CD4-positive, alpha-beta T cell treated with Interleukin-2 at 100 ng/mL for 4 hours (primary cell): ENCODE results near the gene CA6.
"Not testable (repeated sequence)": the region's sequence is repeated elsewhere in the genome, so short reads cannot be mapped to it uniquely, and the experiment has no call there.

ENCODE experiments used
- DNase-seq: peaks from one replicate; pipeline ENCODE4 v3.0.0-alpha.2; 2020; ENCODE audit warnings: low spot score

Gene CA6

DNA sequence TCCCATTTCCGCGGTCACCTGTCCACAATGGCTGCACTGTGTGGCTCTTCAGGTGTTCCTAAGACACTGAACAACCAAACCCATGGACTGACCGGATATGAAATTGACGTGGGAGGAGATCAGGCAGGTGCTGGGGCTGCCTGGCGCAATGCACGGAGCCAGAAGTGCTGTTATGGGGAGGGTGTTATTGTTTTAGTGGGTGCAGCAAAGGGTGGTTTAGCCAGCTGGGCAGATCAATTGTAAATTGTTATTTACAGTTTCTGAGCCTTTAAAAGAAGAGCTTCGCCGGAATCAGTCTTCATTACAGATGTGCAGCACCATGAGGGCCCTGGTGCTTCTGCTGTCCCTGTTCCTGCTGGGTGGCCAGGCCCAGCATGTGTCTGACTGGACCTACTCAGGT is at the start of gene CA6:
Gene CA6, plus strand, starts transcription at position 301 of the 400 bp plus-strand sequence. Its CDS starts 19 bp downstream, at position 320.
- no peak for DNase-seq

DNA sequence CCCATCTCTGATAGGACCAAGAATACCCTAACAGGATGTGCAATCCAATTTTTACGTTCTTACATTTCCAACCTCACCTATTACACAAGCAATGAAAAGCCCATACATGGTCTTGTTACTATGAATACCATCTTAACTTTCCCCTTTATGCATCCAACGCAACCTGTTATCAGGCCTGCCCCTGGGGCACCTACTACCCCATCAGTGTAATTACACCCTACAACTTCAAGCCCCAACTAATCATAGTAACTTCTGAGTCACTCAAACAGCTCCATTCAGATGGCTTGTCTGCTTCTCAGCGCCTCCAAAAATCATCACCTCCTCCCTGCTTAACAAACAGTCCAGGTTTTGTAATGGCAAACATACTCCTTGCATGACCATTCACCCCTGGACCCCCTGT is 48.9 kb upstream of the CA6 start:
- DNase-seq: not testable (repeated sequence)

DNA sequence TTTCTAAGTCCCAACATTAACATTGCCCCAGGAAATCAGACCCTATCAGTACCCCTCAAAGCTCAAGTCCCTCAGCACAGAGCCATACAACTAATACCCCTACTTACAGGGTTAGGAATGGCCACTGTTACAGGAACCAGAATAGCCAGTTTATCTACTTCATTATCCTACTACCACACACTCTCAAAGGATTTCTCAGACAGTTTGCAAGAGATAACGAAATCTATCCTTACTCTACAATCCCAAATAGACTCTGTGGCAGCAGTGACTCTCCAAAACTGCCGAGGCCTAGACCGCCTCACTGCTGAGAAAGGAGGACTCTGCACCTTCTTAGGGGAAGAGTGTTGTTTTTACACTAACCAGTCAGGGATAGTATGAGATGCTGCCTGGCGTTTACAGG is 48.2 kb upstream of the CA6 start:
- DNase-seq: not testable (repeated sequence)

DNA sequence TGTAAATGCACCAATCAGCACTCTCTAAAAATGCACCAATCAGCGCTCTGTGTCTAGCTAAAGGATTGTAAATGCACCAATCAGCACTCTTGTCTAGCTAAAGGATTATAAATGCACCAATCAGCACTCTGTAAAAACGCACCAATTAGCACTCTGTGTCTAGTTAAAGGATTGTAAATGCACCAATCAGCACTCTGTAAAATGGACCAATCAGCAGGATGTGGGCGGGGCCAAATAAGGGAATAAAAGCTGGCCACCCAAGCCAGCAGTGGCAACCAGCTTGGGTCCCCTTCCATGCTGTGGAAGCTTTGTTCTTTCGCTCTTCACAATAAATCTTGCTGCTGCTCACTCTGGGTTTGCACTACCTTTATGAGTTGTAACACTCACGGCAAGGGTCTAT is 47.2 kb upstream of the CA6 start:
- DNase-seq: not testable (repeated sequence)

DNA sequence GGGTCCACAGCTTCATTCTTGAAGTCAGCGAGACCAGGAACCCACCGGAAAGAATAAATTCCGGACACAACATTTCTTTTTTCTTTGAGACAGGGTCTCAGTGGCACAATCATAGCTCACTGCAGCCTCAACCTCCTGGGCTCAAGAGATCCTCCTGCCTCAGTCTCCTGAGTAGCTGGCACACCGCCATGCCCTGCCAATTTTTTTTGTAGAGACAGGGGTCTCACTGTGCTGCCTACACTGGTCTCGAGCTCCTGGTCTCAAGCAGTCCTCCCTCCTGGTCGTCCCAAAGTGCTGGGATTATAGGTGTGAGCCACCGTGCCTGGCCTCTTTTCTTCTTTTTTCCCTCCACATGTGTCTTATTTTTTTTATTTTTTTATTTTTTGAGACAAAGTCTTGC is 46.6 kb upstream of the CA6 start:
- no peak for DNase-seq

DNA sequence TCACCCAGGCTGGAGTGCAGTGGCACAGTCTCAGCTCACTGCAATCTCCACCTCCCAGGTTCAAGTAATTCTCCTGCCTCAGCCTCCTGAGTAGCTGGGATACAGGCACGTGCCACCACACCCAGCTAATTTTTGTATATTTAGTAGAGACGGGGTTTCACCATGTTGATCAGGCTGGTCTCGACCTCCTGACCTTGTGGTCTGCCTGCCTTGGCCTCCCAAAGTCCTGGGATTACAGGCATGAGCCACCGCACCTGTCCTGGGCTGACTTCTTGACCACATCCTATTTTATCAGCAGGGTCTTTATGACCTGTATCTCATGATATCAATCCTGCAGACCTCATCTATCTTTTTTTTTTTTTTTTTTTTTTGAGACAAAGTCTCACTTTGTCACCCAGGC is 45.0 kb upstream of the CA6 start:
- not testable (repeated sequence) for DNase-seq

DNA sequence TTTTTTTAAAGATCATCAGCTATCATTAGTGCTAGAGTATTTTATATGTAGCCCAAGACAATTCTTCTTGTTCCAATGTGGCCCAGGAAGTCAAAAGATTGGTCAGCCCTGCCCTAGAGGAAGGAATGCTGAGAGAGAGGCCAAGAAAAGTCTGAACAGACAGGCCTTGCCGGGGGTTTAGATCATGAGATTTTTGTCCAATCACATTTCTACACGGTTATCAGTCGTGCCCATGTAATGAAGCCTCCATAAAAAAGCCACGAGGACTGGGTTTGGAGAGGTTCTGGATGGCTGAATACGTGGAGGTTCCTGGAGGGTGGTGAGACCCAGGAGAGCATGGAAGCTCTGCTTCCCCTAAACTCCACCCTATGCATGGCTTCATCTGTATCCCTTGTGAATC is 42.9 kb upstream of the CA6 start:
- no peak for DNase-seq

DNA sequence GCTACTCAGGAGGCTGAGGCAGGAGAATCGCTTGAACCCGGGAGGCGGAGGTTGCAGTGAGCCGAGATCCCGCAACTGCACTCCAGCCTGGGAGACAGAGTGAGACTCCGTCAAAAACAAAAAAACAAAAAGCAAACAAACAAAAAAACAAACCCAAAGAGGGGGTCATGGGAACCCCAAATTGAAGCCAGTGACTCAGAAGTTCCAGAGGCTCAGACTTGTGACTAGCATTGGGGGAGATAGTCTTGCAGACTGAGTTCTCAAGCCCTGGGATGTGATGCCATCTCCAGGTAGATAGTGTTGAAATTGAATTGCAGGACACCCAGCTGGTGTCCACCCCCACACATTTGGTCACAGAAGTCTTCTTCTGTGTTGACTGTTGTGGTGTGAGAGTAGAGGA is 42.3 kb upstream of the CA6 start:
- DNase-seq: no peak

DNA sequence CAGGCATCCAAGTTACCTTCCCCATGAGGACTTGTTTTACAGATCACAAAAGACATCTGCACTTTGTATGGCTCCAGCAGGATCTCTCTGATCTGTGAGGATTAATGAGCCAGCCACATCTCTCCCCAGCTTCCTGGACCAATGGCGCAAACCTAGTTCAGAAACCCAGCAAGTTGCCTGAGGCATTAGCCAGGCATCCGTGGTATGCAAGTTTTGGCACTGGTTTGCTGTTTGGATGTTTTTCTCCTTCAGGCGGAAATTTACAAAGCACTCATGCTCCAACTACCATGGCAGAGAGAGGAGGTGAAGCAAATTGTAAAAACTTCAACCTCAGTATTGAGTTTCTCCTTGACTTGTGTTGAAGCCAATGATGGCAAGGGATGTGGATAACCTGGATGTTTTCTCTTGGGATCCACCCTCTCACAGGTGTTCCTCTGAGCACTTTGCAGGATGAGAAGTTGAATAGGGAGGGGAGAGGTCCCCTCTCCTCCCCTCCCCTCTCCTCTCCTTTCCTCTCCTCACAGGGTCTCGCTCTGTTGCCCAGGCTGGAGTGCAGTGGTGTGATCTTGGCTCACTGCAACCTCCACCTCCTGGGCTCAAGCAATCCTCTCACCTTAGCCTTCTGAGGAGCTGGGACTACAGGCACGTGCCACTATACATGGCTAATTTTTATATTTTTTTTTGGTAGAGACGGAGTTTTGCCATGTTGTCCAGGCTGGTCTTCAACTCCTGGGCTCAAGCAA is 41.6 kb upstream of the CA6 start:
- DNase-seq: no peak

DNA sequence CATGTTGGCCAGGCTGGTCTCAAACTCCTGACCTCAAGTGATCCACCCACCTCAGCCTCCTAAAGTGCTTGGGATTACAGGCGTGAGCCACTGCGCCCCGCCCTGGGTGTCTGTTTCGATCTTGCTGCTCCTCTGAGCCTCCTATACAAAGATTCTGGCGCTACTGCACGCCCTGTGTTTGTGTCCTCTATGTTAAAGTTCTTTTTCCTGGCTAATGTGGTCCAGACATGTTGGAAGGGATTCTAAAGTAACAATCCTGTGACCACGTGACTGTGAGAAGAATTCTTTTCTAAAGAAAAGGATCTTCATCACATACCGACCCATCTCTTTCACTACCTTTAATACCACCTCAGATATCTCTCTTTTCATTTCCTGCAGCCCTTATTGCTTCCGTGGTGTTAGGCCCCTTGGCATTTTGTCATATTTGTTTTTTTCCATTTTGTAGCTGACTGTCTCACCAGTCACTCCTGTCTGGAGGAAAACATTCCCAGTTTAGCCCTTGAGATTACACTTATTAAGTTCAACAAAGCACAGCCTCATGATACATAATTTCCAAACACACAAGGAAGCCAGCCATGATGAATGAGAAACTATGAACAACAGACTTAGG is 40.0 kb upstream of the CA6 start:
- DNase-seq: no peak

DNA sequence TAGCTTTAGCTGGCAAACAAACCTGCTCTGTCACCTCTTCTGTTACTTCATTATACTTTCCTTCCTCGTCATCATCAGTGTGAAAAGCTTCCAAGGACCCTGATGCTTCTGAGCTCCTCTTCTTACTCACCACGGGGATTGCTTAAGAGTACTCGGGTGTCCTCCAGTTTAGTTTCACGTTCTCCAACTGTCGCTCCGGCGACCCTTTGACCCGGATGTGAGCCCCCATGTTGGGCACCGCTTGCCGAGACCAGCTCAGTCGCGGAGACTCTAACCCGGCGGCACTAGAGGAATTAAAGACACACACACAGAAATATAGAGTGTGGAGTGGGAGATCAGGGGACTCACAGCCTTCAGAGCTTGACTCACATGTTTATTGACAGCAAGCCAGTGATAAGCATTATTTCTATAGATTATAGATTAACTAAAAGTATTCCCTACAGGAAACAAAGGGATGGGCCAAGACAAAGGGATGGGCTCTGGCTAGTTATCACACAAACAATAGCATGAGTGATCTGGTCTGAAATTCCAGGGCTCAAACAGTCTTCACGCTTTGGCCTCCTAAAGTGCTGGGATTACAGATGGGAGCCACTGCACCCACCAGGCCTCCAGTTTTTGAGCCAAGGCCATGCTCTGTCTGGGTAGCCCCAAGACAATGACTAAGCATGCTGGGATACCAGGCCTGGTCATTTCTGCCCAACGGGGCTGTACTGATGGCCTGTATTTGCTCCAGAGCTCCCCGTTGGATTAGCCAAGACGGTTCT is 37.1 kb upstream of the CA6 start:
- no peak for DNase-seq

DNA sequence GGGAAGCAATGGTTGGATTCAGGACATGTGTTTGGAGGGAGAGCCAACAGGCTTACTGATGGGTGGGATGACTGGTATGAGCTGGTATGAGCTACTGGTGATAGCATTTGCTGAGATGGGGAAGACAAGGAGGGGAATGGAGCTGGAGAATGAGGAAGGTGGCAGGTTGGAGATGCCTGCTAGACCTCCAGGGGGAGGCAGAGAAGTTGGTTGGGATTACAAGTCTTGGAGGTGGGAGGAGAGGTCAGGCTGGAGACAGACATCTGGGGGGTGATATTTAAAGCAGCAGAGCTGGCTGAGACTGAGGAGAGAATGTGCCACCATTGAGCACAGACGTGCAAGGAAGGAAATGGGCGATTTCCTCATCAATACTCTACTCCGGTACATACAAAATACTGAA is 35.3 kb upstream of the CA6 start:
- DNase-seq: no peak

DNA sequence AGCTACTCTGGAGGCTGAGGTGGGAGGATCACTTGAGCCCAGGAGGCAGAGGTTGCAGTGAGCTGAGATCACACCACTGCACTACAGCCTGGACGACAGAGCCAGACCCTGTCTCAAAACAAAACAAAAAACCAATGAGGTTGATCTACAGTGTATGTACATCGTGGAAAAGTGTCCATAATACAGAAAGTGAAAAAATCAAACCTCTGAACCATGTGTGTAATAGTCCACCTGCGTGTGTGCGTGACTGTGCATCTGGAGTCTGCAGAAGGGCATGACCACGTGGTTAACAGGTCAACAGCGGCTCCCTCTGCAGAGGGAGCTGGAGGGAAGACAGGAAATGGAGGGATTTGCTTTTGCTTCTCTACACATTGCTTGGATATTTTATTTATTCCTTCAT is 34.8 kb upstream of the CA6 start:
- DNase-seq: no peak

DNA sequence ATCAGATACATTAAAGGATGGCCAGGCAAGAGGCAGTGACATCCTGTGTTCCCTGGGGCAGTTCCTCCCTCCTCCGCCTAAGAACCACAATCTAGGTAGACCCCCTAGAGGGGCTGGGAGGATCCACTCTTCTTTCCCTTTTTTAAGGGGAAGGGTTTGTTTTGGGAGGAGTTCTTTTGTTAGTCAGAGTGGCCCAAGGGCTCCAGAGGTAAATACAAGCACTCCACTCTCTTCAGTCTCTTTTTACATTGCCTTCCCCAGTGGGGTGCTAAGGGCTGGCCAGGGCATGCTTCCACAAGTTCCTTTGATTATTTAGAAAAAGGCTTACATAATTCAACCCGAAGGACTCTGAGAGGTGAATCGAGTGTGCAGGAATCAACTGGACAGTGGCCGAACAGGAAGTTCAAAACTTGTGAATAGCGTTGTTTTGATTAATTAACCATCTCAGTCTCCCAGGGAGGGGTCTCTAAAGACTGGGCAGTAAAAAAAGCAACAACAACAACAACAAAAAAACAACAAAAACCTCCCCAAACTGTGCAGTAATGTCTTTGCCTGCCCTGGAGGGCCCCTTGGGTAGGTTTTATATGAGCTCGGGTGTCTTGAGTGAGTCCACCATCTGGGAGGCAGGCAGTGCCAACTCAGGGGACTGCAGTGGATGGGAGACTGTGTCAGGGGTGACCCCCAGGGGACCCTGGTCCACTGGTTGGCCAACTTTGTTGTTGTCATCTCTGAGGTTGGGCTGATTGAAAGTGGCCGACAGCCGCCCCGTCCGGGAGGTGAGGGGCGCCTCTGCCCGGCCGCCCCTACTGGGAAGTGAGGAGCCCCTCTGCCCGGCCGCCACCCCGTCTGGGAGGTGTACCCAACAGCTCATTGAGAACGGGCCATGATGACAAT is 34.0 kb upstream of the CA6 start:
- DNase-seq: no peak

DNA sequence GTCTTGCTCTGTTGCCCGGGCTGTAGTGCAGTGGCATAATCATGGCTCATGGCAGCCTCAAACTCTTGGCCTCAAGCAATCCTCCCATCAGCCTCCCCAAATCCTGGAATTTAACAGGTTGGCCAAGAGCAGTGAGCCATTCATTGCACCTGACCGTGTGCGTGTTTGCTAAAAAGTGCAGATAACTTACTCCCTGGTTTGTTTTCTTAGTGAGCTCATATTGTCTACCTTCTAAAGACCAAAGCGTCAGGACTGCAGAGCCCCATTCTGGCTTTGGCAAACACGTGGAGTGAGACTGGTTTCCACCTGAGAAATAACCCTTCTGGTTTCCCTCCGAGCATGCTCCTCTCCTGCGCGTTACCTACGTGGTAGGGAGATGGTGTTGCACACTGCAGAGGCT is 32.2 kb upstream of the CA6 start:
- no peak for DNase-seq

DNA sequence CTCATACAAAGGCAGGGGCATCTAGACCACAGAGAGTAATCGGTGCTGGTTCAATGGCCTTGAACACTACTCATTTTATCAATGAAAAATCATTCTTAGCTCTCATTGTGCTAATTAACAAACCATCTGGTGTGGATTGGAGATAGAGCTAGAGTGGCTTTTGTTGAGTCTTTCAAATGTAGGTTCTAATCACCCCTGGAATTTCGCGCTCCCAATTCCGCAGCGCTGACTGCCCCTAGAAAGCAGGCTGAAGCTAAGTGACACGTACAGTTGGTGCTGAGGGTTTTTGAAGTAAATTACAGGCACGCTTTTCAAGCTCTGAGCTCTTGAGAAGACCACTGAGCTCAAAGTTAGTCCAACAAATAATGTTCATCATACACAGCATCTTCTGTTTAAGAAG is 31.2 kb upstream of the CA6 start:
- DNase-seq: no peak

DNA sequence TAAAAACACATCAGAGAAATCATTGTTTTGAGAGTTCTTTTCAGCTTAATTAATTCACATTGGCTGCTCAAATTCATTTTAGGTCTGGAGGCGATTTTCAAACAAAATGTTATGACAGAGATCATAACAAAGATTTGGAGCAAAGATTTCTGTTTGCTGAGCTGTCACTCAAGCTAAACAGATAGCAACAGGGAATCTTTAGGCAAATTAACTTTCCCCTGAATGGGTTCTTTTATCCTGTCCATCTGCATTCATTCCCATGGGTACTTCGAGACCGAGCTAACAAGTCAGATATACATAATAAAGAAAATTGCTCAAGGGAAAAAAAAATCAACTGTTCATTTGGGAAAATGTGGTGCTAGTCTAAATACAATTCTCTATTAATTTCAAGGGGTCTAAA is 30.2 kb upstream of the CA6 start:
- no peak for DNase-seq

DNA sequence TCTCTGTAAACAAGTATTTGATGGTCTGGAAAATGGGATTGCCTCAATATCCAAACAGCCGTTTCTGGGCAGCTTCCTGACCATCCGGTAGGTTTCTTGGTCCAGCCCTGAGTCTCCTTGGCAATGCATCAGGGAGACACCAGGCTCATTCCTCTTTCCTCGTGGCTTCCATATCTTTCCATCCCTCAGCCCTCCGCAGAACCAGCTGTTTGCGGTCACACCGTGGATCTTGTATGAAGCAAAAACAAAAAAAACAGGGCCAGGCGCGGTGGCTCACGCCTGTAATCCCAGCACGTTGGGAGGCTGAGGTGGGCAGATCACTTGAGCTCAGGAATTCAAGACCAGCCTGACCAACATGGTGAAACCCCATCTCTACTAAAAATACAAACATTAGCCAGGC is 28.1 kb upstream of the CA6 start:
- not testable (repeated sequence) for DNase-seq

DNA sequence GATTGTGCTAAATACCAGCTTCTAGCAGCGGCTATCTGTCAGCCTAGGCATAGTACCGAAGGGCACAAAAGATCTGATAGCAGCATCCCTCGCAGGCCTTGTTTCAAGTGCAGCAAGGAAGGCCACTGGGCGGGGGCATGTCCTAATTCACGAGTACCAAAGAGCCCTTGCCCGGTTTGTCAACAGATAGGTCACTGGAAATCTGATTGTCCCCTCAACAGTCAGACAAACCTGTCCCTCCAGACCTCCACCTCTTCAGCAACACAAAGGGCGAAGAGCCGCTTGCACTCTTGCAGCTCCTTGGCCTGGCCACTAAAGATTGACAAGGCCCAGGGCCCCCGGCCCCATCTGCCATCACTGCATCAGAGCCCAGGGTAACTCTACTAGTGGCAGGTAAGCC is 22.7 kb upstream of the CA6 start:
- no peak for DNase-seq

DNA sequence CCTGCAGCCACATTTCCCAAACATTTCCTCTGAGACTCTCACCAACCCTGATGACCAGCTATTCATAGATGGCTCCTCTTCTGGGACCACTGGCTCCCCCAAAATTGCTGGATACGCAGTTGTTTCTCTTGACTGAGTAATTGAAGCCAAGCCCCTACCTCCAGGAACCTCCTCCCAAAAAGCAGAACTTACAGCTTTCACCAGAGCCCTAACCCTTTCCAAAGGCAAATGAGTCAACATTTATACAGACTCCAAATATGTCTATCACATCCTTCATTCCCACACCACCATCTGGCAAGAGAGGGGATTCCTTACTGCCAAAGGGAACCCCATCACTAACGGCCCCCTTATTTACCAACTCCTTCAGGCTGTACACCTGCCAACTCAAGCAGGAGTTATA is 20.3 kb upstream of the CA6 start:
- no peak for DNase-seq

DNA sequence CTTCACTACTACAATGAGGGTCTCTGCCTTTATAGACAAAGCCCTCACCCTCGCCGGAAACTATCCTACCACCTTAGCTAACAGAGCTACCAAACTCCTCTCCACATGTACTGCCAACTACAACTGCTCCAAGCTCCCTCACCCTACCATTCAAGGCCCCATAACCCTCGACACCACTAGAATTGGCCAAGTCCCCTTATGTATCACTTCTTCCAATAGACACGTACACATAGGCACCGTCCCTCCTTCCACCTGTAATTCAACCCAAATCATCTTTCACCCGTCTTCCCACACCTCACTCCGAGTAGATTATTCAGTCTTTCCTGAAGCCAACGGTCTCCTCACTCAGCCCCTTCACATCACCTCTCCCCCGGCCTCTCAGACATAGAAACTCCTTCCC is 19.7 kb upstream of the CA6 start:
- no peak for DNase-seq
